ENCODE data around the gene PCDHGA2.
"Not testable (repeated sequence)": the region's sequence is repeated elsewhere in the genome, so short reads cannot be mapped to it uniquely, and the experiment has no call there.

DNA sequence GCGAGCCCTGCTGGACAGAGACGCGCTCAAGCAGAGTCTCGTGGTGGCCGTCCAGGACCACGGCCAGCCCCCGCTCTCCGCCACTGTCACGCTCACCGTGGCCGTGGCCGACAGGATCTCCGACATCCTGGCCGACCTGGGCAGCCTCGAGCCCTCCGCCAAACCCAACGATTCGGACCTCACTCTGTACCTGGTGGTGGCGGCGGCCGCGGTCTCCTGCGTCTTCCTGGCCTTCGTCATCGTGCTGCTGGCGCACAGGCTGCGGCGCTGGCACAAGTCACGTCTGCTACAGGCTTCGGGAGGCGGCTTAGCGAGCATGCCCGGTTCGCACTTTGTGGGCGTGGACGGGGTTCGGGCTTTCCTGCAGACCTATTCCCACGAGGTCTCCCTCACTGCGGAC, 6.0 kb upstream of the PCDHGA2 start:
- TF ChIP-seq, protein P1, sequence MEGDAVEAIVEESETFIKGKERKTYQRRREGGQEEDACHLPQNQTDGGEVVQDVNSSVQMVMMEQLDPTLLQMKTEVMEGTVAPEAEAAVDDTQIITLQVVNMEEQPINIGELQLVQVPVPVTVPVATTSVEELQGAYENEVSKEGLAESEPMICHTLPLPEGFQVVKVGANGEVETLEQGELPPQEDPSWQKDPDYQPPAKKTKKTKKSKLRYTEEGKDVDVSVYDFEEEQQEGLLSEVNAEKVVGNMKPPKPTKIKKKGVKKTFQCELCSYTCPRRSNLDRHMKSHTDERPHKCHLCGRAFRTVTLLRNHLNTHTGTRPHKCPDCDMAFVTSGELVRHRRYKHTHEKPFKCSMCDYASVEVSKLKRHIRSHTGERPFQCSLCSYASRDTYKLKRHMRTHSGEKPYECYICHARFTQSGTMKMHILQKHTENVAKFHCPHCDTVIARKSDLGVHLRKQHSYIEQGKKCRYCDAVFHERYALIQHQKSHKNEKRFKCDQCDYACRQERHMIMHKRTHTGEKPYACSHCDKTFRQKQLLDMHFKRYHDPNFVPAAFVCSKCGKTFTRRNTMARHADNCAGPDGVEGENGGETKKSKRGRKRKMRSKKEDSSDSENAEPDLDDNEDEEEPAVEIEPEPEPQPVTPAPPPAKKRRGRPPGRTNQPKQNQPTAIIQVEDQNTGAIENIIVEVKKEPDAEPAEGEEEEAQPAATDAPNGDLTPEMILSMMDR (IDR thresholded peaks at IDR 0.05), result not testable (repeated sequence)
- not testable (repeated sequence) for TF ChIP-seq POLR2A (IDR thresholded peaks at IDR 0.05)
